Ureter (tissue), 1 donor: ENCODE data around the gene OR52E8. TPM values are rescaled to one million over a fixed set of nuclear protein-coding genes. Genes with fewer than 3 reads are reported as not detected.

ENCODE experiments used
- DNase-seq: peaks from one replicate; pipeline ENCODE4 v3.0.0-alpha.2; 2020; ENCODE audit warnings: low spot score
- total RNA-seq: library from RNA; stranded (reverse); gene quantifications from one replicate; pipeline ENCODE4 v1.2.4, GENCODE V29; 2023
- donor health status: DM: yes; HTN: yes; CAD: no.

OR52E8 gene
- not detected for total RNA-seq

DNA sequence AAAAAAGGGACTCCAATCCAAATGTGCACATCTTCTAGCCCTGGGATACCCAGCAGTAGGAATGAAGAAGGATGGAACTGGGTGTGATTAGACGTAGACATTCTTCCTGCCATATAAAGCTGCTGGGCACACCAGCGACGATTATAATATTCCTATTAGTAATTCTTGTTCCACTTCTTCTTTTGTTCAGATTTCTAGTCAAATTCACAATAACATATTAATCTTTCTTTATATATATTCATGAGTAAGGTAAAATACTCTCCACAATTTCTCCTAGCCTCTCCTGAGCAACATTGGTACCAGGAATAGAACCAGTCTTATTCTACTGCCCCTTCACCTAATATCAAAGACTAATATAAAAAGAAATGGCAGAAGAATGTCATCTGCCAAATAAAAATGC is at the start of gene OR52E8:
Gene OR52E8 (minus strand): TSS at position 101 of the 400 bp plus-strand sequence. CDS start 0 bp downstream, at position 101.
- no peak for DNase-seq

DNA sequence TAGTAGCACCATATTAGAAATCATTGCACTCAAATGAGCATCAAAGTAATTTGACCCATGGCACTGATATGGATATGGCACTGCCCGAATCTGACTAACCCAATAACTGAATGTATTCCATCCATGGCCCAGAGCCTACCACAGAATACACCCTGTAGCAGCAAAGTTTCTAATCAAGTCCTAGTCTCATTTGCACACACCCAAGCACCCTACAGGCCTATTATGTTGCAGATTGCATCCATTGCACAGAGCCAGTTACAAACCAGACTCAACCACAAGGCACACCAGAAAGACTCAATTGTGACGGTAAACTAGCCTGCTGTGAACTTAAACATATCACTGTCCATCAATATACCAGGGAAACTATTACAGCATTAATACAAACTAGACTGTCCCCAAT is 42.0 kb upstream of the OR52E8 start:
- no peak for DNase-seq

DNA sequence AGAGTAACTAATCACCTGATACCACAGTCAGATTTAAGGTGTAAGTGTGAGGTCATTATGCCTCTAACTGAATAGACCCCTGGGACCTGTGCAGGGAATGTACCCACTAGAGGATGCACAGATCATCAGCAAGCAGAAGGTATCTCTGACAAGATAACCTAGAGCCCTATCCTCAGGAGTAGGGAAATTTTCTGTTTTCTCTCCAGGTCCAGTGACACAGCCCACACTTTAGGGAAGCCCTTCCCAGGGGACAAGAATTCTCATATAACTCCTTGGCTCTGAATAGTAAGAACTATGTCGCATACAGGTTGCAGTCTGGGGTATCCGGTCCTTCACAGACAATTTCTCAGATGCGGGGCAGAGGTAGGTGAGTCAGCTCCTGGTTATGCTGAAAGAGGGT is 35.4 kb upstream of the OR52E8 start, which contains the start of gene OR52E5:
Gene OR52E5 (plus strand): TSS at position 301 of the 400 bp plus-strand sequence. CDS start 7,569 bp downstream, outside the sequence.
- DNase-seq = no peak

DNA sequence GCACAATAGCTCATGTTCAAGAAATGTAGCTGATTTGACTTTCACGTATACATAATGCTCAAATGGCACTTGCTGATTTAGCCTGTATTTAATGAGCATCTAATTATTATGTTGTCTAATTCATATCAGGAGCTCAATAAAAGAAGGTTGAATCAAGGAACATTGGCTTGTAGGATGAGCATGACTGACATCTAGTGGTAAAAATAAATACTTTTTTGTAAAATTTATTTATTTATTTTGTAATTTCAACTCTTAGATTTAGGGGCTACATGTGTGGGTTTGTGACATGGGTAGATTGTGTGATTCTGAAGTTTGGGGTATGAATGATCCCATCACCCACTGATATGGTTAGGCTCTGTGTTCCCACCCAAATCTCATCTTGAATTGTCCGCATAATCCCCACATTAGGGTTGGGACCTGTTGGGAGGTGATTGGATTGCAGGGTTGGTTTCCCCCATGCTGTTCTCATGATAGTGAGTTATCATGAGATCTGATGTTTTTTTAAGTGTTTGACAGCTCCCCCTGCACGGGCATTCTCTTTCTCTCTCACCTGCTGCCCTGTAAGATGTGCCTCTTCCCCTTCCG is 33.8 kb upstream of the OR52E8 start:
- DNase-seq = no peak

DNA sequence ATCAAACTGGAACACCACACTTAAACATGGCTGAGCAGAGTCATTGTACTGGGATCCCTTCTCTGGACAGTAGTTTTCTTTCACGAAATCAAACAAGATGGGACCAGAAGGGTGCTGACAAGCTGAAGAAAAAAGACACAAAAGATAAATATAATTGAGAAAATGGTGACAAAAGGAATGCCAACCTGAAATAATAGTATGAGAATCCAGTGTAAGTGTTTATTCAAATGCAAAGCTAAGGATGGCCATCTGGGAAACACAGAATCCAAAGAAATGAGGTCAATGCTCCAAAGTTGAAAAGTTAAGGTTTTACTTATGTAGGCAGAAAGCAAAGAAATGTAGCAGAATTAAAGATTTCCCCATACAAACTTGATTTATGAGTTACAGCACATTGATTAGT is 30.2 kb upstream of the OR52E8 start:
- no peak for DNase-seq

DNA sequence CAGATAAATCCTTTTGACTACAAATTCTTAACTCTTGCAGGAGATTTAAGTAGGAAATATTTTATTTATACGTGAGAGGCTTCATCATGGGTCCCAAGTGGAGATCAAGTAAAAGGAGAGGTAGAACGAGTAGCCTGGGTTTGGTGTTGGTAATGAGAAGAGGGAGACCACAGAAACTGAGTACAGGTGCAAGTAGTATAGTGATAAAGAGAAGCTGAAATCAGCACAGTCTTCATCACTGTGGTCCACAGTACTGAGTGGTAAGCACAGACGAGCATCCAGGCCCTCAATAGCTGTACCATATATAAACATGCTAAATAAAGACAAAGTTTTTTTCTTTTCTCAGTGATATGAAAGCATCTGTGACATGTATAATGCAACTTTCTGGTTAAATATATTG is 29.7 kb upstream of the OR52E8 start:
- DNase-seq = no peak

DNA sequence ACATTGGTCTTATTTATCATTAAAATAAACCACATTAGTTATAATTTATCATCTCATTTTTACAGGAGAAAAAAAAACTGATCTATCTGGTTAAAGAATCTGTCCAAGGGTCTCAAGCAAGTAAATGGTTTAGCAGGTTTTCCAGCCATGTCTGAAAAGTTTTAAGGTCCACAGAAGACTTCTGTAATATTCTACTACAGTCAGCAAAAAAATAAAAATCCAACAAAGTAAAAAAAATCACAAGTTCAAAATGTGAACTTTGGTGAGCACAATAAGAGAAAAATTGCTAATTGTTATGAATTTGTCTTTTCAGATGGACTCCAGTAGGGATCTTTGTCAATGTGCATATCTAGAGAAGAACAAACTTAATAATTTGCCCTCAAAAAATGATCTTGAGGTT is 24.3 kb upstream of the OR52E8 start:
- no peak for DNase-seq

DNA sequence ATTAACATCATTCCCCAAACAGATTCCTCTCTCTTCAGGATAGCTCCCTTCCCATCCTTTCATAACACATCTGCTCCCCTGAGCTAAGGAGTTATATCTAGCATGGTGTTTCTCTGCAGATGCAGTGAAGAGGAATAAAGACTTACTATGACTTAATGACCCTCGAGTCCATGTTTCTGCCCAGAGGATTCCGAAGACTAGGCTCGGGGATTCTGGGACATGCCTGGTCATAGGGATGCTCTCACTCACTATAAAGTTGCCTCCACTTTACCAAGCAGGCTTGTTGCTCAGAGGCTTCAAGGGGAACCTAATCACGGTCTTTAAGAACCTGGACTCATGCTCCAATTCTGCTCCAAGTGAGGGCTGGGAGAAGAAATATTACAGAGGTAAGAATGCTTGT is 22.8 kb upstream of the OR52E8 start, which contains the start of gene OR52E4:
Gene OR52E4 (plus strand): TSS at position 301 of the 400 bp plus-strand sequence. CDS start 3,664 bp downstream, outside the sequence.
- DNase-seq = no peak

DNA sequence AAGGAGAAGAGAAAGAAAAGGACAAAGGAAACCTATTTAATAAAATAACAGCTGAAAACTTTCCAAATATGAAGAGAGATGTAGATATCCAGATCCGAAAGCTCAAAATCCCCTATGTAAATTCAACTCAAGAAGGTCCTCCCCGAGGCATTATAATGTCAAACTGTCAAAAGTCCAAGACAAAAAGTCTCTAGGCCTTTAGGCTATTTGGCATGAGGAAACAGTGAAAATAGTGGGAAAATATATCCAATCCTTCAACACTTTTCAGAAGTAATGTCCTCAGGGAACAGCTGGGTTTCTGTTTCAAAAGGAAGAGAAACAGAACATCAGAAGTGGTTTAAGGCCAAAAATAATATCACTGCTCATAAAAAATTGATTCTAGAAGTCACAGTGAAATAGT is 21.1 kb upstream of the OR52E8 start:
- no peak for DNase-seq

DNA sequence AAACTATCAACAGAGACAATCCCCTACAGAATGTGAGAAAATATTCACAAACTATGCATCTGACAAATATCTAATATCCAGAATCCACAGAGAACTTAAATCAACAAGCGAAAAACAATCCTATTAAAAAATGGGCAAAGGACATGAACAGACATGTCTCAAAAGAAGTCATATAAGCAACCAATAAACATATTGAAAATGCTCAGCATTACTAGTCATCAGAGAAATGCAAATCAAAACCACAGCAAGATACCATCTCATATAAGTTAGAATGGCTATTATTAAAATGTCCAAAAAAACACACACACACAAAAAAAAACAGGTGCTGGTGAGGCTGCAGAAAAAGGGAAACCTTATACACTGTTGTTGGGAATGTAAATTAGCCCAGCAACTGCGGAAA is 8.3 kb upstream of the OR52E8 start:
- DNase-seq = no peak

DNA sequence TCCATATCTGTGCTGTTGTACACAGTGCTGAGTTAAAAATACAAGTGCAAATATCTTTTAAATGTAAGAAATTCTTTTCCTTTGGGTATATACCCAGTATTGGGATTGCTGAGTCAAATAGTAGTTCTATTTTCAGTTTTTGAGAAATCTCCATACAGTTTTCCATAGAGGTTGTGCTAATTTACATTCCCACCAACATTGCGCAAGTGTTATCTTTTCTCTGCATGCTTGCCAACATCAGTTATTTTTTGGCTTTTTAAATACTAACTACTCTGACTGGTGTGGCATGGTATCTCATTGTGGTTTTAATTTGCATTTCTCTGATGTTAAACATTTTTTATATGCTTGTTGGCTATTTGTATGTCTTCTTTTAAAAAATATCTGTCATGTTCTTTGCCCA is 6.5 kb downstream of the OR52E8 start:
- no peak for DNase-seq

DNA sequence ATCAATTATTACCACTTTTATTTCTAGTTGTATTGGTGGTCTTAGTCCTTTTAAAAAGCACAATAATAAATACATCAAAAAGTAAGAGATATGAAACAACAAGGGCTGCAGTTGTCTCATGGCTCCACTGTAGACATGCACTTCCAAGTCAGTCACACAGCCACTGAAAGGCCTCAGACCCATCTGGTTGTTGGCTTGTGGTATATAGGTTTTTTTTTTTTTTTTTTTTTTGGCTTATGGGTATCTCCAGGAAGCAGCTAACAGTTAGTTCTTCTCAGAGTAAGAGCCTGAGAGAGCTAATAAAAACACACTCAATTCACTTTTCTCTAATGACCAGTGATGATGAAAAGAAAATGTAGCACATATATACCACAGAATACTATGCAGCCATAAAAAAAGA is 9.8 kb downstream of the OR52E8 start:
- no peak for DNase-seq

DNA sequence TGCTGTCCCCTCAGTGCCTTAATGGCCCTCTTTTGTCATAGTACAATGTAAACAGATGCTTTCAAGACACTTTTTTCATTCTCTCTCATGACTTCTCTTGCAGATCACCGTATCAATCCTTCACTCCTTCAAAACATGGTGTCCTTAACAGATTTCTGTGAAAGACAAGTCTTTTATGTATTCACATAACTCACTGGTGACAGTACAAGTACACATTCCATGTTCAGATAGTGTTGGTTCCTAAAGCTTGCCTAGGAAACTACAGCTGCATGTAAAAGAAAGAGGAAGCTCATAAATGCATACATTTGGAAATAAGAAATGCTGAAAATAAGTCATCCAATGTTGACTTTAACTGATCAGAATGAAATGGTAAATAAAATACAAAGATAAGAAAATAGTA is 10.8 kb downstream of the OR52E8 start:
- DNase-seq = no peak

DNA sequence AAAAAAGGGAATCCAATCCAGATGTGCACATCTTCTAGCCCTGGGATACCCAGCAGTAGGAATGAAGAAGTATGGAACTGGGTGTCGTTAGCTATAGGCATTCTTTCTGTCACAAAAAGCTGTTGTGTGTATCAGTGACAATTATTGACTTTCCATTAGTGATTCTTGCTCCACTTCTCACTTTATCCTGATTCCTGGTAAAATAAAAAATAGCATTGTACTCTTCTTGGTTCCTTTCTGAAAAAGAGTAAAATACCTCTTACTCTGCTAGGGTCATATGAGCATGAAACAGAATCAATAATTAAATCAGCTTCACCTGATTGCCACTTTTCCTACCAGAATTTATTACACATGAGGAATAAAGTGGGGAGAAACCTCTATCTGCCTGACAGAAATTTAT is 15.7 kb downstream of the OR52E8 start, which contains the start of gene OR52E6:
Gene OR52E6 (minus strand): TSS at position 101 of the 400 bp plus-strand sequence. CDS start 0 bp downstream, at position 101.
- DNase-seq = no peak

DNA sequence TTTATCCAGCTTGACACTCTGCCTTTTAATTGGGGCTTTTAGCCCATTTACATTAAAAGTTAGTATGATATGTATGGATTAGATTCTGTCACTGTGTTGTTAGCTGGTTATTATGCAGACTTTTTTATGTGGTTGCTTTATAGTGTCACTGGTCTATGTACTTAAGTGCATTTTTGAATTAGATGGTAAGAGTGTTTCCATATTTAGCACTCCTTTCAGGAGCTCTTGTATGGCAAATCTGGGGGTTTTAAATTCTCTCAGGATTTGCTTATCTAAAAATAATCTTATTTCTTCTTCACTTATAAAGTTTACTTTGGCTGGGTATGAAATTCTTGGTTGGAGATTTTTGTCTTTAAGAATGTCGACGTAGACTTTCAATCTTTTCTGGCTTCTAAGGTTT is 19.8 kb downstream of the OR52E8 start:
- DNase-seq = no peak

DNA sequence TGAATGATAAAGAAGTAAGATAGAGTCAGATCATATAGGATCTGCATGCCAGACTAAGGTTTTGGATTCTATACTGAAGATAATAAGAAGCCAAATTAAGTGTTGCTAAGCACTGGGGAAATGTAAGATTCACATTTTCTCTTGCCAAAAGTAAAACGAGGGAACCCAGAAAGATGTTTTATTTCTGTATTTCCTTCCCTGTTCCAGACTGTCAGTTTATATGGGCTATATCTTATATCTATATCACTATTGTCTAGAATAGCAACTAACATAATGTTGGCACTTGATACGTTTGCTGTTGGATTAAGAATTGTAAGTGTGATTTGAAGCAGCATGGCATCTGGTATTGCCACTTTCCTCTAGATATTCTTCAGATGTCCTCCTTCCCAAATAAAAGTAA is 24.0 kb downstream of the OR52E8 start:
- no peak for DNase-seq

DNA sequence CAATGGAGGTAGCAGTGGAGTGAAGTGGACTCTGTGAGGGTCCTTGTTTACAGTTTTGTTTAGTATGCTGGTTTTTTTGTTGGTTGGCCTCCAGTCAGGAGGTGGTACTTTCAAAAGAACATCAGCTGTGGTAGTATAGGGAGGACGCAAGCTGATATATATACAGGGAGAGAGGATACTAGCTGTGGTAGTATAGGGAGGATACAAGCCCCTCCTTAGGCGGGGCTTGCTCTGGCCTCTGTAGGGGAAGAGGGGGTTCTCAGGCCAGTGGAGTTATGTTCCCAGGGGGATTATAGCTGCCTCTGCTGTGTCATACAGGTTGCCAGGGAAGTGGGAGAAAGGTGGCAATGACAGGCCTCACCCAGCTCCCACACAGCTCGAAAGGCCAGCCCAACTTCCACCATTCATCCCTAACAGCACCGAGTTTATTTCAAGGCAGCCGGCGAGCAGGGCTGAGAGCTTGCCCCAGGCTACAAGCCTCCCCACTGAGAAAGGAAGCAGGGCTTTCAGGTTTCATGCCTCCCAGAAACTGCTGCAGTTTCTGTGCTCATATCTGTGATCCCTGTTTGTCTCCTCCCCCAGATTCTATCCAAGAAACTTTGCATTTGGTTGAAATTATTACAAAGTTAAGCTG is 26.2 kb downstream of the OR52E8 start:
- no peak for DNase-seq

DNA sequence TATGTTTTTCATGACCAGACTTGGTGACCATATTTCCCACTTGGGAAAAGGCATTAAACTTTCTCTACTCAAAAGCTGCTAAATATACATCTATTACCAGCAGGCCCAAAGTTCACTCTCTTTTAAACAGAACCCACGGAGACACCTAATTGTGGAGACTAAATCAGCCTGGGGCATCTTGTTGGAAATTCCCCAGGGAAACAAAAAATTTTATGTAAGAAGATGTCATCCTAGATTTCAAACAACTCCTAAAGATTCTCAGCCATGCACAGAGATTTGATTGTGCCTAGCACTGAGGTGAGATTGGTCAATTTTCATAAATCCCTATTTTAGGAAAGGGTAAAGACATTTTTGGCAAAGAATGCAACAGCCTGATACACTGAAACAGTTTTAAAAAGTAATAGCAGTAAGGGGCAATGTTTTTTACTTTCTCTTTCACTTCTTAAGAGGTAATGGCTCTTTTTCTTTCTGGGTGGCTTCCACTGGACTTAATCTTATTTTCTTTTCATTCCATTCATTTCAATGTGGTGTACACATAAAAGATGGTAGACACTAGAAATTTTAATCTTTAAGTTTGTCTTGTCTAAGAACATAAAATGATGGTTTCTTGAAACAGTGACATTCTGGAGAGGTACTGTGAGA is 39.1 kb downstream of the OR52E8 start:
- no peak for DNase-seq

DNA sequence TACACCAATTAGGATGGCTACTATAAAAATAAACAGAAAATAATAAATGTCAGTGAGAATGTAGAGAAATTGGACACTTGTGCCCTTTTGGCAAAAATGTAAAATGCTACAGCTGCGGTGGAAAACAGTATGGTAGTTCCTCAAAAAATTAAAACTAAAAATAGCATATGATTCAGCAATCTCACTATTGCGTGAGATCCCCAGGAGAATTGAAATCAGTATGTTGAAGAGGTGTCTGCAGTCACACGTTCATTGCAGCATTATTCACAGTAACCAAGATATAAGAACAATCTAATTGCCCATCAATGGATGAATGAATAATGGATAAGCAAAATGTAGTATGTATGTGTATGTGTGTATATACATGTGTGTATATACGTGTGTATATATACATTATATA is 42.0 kb downstream of the OR52E8 start:
- no peak for DNase-seq

DNA sequence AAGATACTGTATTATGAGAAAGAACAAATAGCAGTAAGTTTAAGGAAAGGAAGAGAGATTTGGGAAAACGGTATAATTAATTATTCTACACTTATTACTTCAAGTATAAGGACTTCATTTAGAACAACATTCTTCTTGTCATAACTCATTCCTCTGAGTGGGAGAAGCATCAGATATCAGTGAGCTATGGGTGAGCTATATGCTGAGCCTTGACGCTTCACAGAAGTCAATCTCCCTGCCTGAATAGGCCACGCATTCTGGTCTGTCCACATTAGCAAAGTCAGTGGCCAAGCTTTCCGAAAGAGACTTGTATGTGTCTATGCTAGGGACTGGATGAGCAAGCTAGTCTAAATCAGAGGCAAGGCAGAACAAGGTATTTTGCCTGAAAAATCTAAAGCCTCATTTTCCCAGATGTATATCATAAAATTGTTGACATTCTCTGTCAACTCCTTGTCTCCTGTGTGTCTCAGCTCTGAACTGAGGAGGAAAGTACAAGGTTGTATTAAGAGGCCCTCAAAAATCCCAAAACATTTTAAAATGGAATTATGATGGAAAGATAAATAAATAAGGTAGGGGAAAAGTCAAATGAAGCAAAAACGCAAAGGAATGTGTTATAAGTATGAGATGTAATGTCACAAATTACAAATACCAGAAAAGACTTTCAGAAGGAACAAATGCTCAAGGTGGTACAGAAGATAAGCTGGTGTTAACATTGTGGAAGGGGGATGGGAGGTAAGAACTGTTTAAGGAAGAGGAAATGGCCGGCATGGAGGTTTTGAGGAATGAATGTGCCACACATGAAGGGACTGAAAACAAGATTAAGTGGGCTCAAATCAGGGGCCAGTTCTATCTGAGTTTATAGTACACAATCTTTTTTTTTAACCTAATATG is 47.3 kb downstream of the OR52E8 start:
- no peak for DNase-seq

DNA sequence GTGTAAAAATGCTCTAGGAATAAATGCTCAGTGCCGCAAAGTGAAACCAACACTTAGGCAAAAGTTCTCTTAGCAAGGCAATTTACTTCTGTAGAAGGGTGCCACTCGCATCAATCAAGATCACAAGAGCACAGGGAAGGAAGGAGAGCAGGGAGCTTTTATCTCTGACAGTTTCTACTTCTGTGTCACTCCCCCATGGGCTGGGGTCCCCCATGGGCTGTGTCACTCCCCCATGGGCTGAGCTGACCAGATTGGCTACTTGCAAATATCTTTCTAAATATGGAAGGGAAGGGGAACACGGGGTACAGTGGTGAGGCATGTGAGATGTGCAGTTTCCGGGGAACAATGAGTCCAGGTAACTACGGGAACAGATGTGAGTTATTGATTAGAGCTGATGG is 48.4 kb downstream of the OR52E8 start:
- no peak for DNase-seq

DNA sequence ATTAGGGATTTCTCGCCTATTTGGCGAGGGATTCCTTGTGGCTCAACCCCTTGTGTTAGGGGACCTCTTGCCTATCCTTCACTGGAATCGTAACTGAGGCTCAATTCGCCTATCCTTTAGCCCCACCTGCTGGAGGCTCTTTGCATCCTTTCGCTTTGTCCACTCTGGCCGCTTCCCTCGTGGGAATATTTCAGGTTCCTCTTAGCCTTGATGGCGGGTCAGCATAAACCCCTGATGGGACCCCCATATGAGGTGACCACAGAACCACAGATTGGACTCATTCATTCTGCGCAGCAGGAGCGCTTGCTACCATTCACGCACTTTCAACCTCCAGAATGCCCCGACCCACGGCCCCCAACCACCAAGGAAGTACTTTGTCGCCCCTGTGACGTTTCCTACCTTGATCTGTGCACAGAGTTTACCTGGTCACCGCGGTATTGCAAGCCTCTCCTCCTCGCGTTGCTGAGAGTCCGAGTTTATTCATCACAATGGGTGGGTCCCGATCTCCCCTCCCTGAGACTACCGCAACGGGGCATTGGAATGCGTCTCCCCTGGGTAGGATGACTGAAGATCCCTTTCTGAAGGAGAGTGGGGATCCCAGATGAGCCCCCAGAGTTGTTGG is 48.9 kb downstream of the OR52E8 start, which contains the start of gene OR52N2:
Gene OR52N2 (plus strand): TSS at position 425 of the 622 bp plus-strand sequence. CDS start 11,412 bp downstream, outside the sequence.
- DNase-seq = peak; percentile 79
